ENCODE measurements around the gene UIMC1.

GRCh38 chr5:176868126-176868525, 138.5 kb downstream of the UIMC1 start:
- TF ChIP-seq, protein P1, sequence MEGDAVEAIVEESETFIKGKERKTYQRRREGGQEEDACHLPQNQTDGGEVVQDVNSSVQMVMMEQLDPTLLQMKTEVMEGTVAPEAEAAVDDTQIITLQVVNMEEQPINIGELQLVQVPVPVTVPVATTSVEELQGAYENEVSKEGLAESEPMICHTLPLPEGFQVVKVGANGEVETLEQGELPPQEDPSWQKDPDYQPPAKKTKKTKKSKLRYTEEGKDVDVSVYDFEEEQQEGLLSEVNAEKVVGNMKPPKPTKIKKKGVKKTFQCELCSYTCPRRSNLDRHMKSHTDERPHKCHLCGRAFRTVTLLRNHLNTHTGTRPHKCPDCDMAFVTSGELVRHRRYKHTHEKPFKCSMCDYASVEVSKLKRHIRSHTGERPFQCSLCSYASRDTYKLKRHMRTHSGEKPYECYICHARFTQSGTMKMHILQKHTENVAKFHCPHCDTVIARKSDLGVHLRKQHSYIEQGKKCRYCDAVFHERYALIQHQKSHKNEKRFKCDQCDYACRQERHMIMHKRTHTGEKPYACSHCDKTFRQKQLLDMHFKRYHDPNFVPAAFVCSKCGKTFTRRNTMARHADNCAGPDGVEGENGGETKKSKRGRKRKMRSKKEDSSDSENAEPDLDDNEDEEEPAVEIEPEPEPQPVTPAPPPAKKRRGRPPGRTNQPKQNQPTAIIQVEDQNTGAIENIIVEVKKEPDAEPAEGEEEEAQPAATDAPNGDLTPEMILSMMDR (IDR thresholded peaks at IDR 0.05), result no peak
- TF ChIP-seq EZH2 (IDR thresholded peaks at IDR 0.05; ENCODE audit: borderline replicate concordance, insufficient read depth, low read depth, low read length, poor library complexity, severe bottlenecking), result no peak

All from B cell (primary cell).